ENCODE results near the gene IGSF21. TPM values are rescaled to one million over a fixed set of nuclear protein-coding genes. Genes with fewer than 3 reads are reported as not detected.

Gene IGSF21
- total and polyA plus RNA-seq, 3 experiments from 2014 or later, result not detected

- Histone ChIP-seq H3K27me3 (ENCODE audit: insufficient read depth, low read length, poor library complexity, severe bottlenecking) (no peaks in the 10 kb centered on the region), H3K4me1 (ENCODE audit: insufficient read depth, low read length) (no peaks in the 10 kb centered on the region), H3K36me3 (ENCODE audit: insufficient read depth, low read length) (no peaks in the 10 kb centered on the region), H3K27ac (ENCODE audit: low read depth, low read length) (no peak overlapping the region), H3K9me3 (ENCODE audit: low read length) (no peaks in the 10 kb centered on the region), H3K4me3 (ENCODE audit: low read length) (no peak overlapping the region)
- ChIA-PET POLR2A (no interaction called here), CTCF (no interaction called here)
- Mint-ChIP-seq H3K4me1 (no peaks in the 10 kb centered on the region), H3K27me3 (peaks cover 4 to 8% of the 10 kb centered on the region in 2 donors), H3K4me3 (no peak overlapping the region), H3K27ac (no peak overlapping the region), H3K9me3 (no peaks in the 10 kb centered on the region), H3K36me3 (no peaks in the 10 kb centered on the region)
- DNase-seq, result no peak
Observed at GRCh38 chr1:18148461-18148860, 40.9 kb downstream of the IGSF21 start.

GRCh38 chr1:18149027-18149641 lies 41.5 kb downstream of the IGSF21 start:
- H3K27ac Mint-ChIP-seq, result no peak overlapping the region
- POLR2A ChIA-PET, result no interaction called here
- H3K4me1 Mint-ChIP-seq, result no peaks in the 10 kb centered on the region
- H3K27me3 Mint-ChIP-seq, result peaks cover 3 to 10% of the 10 kb centered on the region in 2 donors
- H3K9me3 Mint-ChIP-seq, result no peaks in the 10 kb centered on the region
- no peak overlapping the region for H3K27ac ChIP-seq (ENCODE audit: low read depth, low read length)
- H3K36me3 ChIP-seq (ENCODE audit: insufficient read depth, low read length), result no peaks in the 10 kb centered on the region
- H3K9me3 ChIP-seq (ENCODE audit: low read length), result no peaks in the 10 kb centered on the region
- no peaks in the 10 kb centered on the region for H3K4me1 ChIP-seq (ENCODE audit: insufficient read depth, low read length)
- no peak overlapping the region for H3K4me3 ChIP-seq (ENCODE audit: low read length)
- DNase-seq, result no peak
- H3K36me3 Mint-ChIP-seq, result no peaks in the 10 kb centered on the region
- CTCF ChIA-PET, result no interaction called here
- no peak overlapping the region for H3K4me3 Mint-ChIP-seq
- no peaks in the 10 kb centered on the region for H3K27me3 ChIP-seq (ENCODE audit: insufficient read depth, low read length, poor library complexity, severe bottlenecking)

DNA sequence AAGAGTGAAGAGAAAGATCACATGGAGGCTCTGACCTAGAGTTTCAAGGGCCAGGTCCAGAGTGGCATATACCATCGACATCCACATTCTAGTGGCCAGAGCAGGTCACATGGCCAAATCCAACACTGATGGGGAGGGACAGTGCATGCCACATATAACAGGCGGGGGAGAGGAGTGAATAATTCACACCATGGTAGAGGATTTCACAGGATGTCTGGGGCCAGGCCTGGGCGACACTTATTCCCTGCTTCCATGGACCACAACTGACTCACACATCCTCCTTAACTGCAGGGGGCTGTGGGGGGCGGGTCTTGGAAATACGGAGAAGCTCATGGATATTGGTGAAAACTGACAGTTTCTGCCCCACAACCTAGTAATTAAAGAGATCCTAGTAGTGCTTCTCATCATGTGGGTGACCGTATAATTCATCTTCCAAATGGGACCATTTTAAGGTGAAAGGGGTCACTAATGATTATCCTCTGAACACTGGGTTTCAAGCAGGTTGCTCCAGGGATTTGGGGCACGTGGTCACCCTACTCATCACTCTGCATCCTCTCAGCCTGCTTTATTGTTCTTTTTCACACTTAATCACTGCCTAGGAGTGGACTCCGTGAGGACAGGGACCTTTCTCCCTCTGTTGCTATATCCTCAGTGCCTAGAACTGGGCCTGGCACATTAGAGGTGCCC lies 44.0 kb downstream of the IGSF21 start:
- H3K36me3 Mint-ChIP-seq, result no peaks in the 10 kb centered on the region
- H3K27me3 Mint-ChIP-seq, result peaks cover 3 to 10% of the 10 kb centered on the region in 2 donors
- Histone ChIP-seq H3K27ac (ENCODE audit: low read depth, low read length) (no peak overlapping the region), H3K36me3 (ENCODE audit: insufficient read depth, low read length) (no peaks in the 10 kb centered on the region), H3K4me1 (ENCODE audit: insufficient read depth, low read length) (no peaks in the 10 kb centered on the region), H3K9me3 (ENCODE audit: low read length) (no peaks in the 10 kb centered on the region), H3K27me3 (ENCODE audit: insufficient read depth, low read length, poor library complexity, severe bottlenecking) (no peaks in the 10 kb centered on the region), H3K4me3 (ENCODE audit: low read length) (no peak overlapping the region)
- DNase-seq, result no peak
- no peak overlapping the region for H3K4me3 Mint-ChIP-seq
- CTCF ChIA-PET, result no interaction called here
- H3K4me1 Mint-ChIP-seq, result no peaks in the 10 kb centered on the region
- H3K9me3 Mint-ChIP-seq, result no peaks in the 10 kb centered on the region
- POLR2A ChIA-PET, result no interaction called here
- H3K27ac Mint-ChIP-seq, result peak overlapping the region in 1 of 8 donors; percentile 22

GRCh38 chr1:18154430-18155194 lies 47.0 kb downstream of the IGSF21 start:
- CTCF ChIA-PET, result no interaction called here
- no peak overlapping the region for H3K4me3 ChIP-seq (ENCODE audit: low read length)
- H3K27me3 ChIP-seq (ENCODE audit: insufficient read depth, low read length, poor library complexity, severe bottlenecking), result no peaks in the 10 kb centered on the region
- Mint-ChIP-seq H3K36me3 (no peaks in the 10 kb centered on the region), H3K4me3 (no peak overlapping the region), H3K9me3 (no peaks in the 10 kb centered on the region), H3K4me1 (no peaks in the 10 kb centered on the region), H3K27ac (no peak overlapping the region), H3K27me3 (peaks cover 4% of the 10 kb centered on the region in 2 donors)
- no peaks in the 10 kb centered on the region for H3K36me3 ChIP-seq (ENCODE audit: insufficient read depth, low read length)
- no peak overlapping the region for H3K27ac ChIP-seq (ENCODE audit: low read depth, low read length)
- no peaks in the 10 kb centered on the region for H3K4me1 ChIP-seq (ENCODE audit: insufficient read depth, low read length)
- no peak for DNase-seq
- POLR2A ChIA-PET, result no interaction called here
- H3K9me3 ChIP-seq (ENCODE audit: low read length), result no peaks in the 10 kb centered on the region

DNA sequence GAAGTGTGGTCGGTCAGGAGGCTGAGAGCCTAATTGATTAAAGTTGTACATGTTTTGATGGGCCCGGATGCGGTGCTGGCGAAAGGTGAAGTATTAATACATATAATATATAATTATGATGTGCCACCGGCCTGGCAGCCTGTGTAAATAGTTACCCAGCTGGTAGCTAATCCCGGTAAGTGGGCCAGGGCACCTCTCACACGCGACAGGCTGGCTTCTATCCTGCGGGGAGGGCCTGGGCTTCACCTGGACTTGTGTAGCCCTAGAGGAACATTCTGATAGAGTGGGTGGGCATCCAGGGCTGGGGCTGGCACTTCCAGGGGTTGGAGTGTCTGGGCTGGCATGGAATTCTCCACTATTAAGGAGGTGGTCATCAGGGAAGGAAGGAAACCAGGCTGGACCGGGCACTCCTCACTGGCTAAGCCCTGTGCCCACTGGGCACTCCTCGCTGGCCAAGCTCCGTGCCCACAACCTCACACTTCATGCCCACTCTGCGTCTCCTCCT lies 48.3 kb downstream of the IGSF21 start:
- H3K4me3 ChIP-seq (ENCODE audit: low read length), result no peak overlapping the region
- no peaks in the 10 kb centered on the region for H3K9me3 ChIP-seq (ENCODE audit: low read length)
- no peak overlapping the region for H3K27ac ChIP-seq (ENCODE audit: low read depth, low read length)
- Mint-ChIP-seq H3K36me3 (no peaks in the 10 kb centered on the region), H3K4me1 (no peaks in the 10 kb centered on the region), H3K4me3 (no peak overlapping the region), H3K27ac (no peak overlapping the region), H3K27me3 (peaks cover 4% of the 10 kb centered on the region in 2 donors), H3K9me3 (no peaks in the 10 kb centered on the region)
- H3K27me3 ChIP-seq (ENCODE audit: insufficient read depth, low read length, poor library complexity, severe bottlenecking), result no peaks in the 10 kb centered on the region
- no peaks in the 10 kb centered on the region for H3K4me1 ChIP-seq (ENCODE audit: insufficient read depth, low read length)
- CTCF ChIA-PET, result no interaction called here
- DNase-seq, result no peak
- H3K36me3 ChIP-seq (ENCODE audit: insufficient read depth, low read length), result no peaks in the 10 kb centered on the region
- POLR2A ChIA-PET, result no interaction called here

- no peaks in the 10 kb centered on the region for H3K27me3 ChIP-seq (ENCODE audit: insufficient read depth, low read length, poor library complexity, severe bottlenecking)
- Mint-ChIP-seq H3K27me3 (peaks cover 4% of the 10 kb centered on the region in 2 donors), H3K9me3 (no peaks in the 10 kb centered on the region), H3K27ac (no peak overlapping the region), H3K36me3 (no peaks in the 10 kb centered on the region), H3K4me3 (no peak overlapping the region), H3K4me1 (no peaks in the 10 kb centered on the region)
- no peak overlapping the region for H3K4me3 ChIP-seq (ENCODE audit: low read length)
- no peaks in the 10 kb centered on the region for H3K4me1 ChIP-seq (ENCODE audit: insufficient read depth, low read length)
- no peak overlapping the region for H3K27ac ChIP-seq (ENCODE audit: low read depth, low read length)
- H3K9me3 ChIP-seq (ENCODE audit: low read length), result no peaks in the 10 kb centered on the region
- H3K36me3 ChIP-seq (ENCODE audit: insufficient read depth, low read length), result no peaks in the 10 kb centered on the region
- CTCF ChIA-PET, result no interaction called here
- POLR2A ChIA-PET, result no interaction called here
- DNase-seq, result no peak
Observed at GRCh38 chr1:18157352-18157751, 49.8 kb downstream of the IGSF21 start.

DNA sequence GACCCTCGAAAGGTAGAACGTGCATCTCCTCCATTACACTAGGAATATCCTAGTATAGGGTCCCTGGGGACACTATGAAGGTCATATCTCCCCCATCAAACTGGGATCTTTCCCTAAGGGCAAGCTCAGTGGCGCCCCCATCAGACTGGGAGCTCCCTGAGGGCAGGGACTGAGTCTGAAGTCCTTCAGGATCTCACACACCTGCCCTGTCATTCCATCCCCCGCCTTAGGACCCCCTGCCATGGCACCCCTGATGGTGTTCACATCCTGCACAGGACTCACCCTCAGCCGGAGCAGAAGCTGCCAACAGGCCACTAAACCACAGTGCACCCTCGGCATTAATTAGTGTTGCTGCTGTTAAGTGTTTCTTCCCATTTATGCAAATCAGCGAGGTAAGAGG lies 50.4 kb downstream of the IGSF21 start:
- H3K4me3 ChIP-seq (ENCODE audit: low read length), result no peak overlapping the region

DNA sequence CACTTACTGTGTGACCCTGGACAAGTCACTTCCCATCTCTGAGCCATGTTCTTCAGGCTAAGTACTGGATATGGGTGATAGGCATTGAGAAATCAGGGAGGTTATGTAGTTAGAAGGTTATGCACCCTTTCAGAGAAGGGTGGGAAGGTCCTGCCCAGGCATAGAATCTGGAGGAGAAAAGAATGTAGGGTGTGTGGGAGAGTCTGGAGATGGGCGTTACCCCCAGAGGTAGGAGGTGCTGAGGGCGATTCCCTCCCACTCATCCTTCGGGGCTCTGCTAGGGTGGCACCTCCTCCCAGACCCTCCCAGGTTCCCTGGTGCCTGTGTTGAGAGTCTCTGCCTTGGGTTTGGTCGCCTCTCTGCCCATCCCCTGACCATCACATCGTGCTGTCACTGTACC lies 51.1 kb downstream of the IGSF21 start:
- Histone ChIP-seq H3K9me3 (ENCODE audit: low read length) (no peaks in the 10 kb centered on the region), H3K4me3 (ENCODE audit: low read length) (no peak overlapping the region), H3K27ac (ENCODE audit: low read depth, low read length) (no peak overlapping the region), H3K4me1 (ENCODE audit: insufficient read depth, low read length) (no peaks in the 10 kb centered on the region), H3K27me3 (ENCODE audit: insufficient read depth, low read length, poor library complexity, severe bottlenecking) (no peaks in the 10 kb centered on the region), H3K36me3 (ENCODE audit: insufficient read depth, low read length) (no peaks in the 10 kb centered on the region)
- ChIA-PET CTCF (no interaction called here), POLR2A (no interaction called here)
- H3K27me3 Mint-ChIP-seq, result peaks cover 4 to 8% of the 10 kb centered on the region in 2 donors
- H3K27ac Mint-ChIP-seq, result no peak overlapping the region
- no peaks in the 10 kb centered on the region for H3K36me3 Mint-ChIP-seq
- H3K9me3 Mint-ChIP-seq, result no peaks in the 10 kb centered on the region
- H3K4me3 Mint-ChIP-seq, result no peak overlapping the region
- no peaks in the 10 kb centered on the region for H3K4me1 Mint-ChIP-seq
- no peak for DNase-seq

More for the DNA sequence above, 50.4 kb downstream of the IGSF21 start:
- DNase-seq, result no peak
- Mint-ChIP-seq H3K27me3 (peaks cover 4 to 7% of the 10 kb centered on the region in 2 donors), H3K4me3 (no peak overlapping the region), H3K4me1 (no peaks in the 10 kb centered on the region), H3K9me3 (no peaks in the 10 kb centered on the region), H3K27ac (no peak overlapping the region), H3K36me3 (no peaks in the 10 kb centered on the region)
- POLR2A ChIA-PET, result no interaction called here
- Histone ChIP-seq H3K36me3 (ENCODE audit: insufficient read depth, low read length) (no peaks in the 10 kb centered on the region), H3K27ac (ENCODE audit: low read depth, low read length) (no peak overlapping the region), H3K27me3 (ENCODE audit: insufficient read depth, low read length, poor library complexity, severe bottlenecking) (no peaks in the 10 kb centered on the region), H3K9me3 (ENCODE audit: low read length) (no peaks in the 10 kb centered on the region), H3K4me1 (ENCODE audit: insufficient read depth, low read length) (no peaks in the 10 kb centered on the region)
- CTCF ChIA-PET, result no interaction called here

Data from CD8-positive, alpha-beta memory T cell (primary cell).